Brain pericyte (primary cell): ENCODE measurements around the gene WDR64.

Experiments
- DNase-seq: peaks from one replicate; pipeline ENCODE4 v3.0.0-alpha.2; 2012; ENCODE audit warnings: low read depth, low spot score

Gene WDR64

DNA sequence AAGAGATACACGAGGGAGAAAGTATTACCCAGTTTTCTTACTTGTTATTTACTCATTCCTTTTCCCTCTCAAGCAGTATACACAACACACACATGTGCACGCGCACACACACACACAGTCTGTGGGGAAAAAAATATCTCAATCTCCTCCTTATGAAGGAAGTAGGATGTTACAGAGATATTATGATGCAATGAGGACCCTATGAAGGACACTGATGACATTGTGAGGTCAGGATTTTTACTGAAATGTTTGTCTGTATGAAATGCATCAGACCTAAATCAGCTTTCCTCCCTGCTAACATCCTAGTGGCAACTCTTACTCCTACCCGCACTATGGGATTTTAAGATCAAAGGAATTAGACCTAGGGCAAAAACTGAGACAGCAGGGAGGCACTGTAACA lies at the start of gene WDR64:
Gene WDR64, plus strand, starts transcription at position 270 of the 400 bp plus-strand sequence. CDS start 204 bp downstream, outside the sequence.
- no peak for DNase-seq

DNA sequence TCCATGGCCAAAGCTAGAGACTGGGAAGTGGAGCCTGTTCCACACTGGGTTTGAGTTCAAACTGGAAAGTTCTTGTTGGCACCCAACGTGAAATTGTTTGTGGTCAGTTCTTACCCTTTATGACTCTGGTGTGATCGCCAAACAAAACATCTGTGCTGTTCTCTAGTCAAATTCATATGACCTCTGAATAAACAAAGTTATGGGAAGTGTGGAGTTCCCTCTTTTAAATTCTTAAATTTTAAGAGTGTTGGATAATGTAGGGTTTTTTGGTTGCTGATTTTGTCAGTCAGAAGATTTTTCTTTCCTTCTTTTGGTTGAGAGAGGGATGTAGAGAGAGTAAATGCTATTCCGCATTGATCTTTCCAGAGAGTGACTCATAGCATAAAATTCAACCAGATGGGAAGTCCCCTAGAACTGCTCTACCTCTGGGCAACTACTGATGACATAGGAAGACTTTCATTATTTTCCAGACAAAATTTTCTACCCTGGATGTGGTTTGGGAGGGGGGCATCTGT lies 48.3 kb upstream of the WDR64 start:
- DNase-seq: peak; percentile 26

DNA sequence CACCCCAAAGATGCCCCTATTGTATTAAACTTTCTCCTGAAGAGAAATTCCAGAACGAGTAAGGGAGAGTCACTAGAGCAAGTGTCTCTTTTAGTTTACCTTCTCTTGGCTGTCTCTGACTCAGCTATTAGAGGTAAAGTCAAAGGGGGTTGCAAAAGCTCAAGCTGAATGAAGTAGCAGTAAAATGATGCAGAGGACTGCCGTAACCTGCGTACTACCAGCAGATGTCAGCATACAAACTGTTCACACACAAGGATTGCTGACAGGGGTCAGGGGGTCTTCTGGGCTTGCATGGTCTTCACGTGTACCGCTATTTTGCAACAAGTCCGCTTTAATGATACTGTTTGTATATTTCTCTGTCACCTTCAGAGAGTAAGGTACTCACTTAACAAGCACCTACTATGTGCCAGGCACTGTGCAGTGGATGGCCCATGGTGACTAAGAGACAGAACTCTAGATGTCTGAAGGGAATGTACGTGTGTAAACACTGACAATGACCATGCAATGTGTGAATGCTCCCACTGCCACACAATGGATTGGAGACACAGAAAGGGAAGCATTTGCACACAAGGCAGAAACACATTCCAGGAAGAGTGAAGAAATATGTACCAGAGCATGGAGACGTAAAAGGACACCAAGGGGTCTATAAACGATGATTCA lies 46.8 kb upstream of the WDR64 start:
- DNase-seq: no peak

DNA sequence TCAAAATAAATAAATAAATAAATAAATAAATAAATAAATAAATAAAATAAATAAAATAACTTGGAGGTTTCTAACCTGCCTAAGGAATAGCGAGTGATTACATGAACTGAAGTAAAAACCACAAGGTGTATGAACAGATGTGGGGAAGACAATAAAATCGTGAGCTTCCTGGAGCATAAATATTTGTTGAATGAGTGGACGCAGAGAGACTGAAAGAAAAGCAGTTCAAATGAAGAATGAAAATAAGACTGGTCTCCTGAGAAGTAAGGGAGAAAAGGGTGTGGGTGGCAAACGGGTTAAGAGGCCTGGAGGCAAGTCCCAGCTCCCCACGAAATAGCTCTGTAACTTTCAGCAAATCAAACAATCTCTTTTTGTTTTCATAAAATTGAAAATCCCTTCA lies 45.5 kb upstream of the WDR64 start:
- DNase-seq: no peak

DNA sequence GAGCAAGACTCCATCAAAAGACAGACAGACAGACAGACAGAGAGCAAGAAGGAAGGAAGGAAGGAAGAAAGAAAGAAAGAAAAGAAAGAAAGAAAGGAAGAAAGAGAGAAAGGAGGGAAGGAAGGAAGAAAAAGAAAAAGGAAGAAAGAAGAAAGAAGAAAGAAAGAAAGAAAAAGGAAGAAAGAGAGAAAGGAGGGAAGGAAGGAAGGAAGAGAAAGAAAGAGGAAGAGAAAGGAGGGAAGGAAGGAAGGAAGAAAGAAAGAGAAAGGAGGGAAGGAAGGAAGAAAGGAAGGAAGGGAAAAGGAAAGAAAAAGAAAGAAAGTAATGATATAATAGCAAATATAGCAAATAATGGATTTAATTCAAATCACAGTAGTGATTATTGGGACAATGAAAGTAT lies 44.6 kb upstream of the WDR64 start:
- DNase-seq: no peak

DNA sequence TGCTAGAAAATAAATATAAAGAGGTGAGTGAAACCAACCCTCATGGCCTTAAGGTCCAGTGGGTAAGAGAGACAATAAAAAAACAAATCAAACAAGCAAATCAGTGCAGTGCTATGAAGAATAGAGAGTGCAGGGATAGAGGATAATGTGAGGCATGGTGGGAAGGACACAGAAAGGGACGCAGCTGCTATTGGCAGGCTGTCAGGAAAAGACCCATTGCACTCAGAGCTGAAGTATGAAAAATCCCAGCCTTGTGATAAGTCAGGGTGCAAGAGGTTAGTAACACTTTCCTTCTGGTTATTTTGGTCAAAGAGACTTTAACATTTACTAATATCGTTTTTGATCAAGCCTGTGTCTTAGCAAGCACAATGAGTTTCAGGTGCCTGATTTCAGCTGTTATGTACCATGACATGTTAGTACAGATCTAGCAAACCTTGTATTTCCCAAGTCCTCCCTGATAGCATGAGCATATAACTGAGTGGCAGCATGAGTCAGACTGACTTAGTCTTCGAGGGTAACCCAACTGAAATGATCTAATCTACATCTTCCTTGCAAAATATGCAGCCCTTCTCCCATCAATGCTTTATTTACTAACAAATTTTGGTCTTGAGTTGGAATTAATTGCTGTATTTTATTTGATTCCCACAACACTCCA lies 43.6 kb upstream of the WDR64 start:
- DNase-seq: no peak

DNA sequence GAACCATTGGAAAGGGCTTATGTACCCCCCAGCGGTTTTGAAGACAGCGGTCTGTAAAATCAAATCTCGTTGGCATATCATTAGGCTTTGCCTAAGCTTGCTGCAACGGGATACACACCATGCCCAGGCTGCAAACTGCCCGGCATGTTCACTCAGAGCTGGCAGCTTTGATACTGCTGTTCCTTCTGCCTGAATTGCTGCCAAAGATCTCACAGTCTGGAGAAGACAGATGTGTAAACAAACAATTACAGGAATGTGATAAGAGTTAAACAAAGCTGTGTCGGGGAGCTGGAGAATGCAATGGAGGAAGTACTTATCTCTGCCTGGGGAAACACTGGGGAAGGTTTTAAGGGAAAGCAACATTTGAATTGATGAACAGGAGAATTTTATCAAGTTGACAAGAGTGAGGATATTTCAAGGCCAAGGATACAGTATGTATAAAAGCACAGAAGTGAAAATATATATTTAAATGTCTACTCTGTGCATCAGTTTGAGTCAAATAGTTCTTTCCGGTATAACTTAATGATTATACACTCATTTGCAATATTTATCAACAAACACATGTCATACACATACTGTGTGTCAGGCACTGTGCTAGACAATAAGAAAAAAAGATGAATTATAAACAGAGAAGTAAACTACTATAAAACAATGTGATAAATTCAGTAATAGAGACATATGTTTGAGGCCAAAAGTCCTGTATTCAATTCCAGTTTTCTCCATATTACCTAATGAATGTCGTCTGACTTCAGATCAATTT lies 41.8 kb upstream of the WDR64 start:
- DNase-seq: no peak

DNA sequence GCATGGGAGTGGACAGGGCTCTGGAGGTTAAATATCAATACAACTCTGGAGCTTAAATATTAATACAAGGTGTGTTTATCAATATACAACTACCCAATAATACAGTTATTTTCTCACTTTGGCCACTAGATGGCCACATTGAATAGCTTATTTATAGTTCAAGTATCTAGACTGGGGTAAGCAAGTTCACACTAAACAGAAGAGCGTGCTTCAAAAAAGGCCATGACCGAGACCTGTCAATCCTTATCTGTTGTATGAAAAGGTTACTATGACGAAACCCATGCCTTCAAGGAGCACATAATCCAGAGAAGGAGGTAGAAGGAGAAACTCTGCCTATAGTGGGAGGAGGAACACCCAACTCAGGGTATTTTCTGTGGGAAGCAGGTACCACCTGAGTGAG lies 41.0 kb upstream of the WDR64 start:
- DNase-seq: peak; percentile 25

DNA sequence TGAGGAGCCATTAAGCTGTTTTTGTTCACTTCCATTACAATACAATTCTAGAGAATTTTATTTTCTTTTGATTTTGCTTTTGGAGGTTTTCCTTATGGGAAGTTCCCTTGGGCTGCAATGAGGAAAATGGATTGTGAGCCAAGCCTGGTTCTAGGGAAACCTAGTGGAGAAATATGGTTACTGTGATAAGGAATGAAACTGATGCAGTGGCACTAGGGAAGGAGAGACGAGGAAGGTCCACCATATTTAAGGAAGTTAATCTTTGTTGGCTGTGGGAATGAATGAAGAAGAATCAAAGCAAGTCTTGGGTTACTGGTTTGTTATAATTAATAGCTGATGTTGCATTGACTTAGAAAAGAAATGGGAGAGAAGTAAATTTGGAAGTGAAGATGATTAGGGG lies 40.3 kb upstream of the WDR64 start:
- DNase-seq: no peak

DNA sequence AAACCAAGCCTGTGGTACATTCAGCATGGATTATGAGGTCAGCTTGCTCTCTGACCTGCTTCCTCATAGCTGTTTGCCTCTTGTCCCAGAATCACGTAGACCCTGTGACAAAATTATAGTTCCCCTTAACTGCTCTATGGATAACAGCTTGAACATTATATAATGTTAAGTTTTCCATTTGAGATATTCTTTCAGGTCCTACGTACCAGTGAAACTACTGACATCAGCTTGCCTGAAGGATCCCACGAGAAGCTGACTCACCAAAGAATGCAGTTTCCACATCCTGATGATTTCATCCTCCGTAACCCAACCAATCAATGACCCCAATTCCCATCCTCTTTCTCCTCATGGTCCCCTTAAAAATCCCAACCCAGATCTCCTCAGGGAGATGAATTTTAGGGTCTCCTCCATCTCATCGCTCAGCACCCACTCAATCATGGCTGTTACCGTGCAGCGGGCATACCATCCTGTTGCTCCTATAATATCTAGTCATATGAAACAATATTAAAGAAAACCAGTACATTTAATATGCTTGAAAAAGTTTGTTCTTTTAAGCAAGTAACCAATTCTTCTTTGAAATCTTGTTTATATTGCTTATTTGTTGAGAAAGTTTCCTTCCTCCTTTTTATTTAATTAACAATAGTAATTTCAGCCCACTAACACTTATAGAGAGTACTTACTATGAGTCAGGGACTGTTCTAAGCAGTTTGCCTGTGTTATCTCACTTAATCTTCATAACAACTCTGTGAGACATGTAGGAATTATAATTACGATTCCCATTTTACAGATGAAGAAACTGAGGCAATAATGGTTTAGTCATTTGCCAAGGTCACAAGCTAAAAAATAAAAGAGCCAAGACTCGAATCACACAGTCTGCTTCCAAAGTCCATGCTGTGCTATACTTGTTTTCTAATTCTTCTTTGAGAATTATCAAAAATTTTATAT lies 39.3 kb upstream of the WDR64 start:
- DNase-seq: peak; percentile 56

DNA sequence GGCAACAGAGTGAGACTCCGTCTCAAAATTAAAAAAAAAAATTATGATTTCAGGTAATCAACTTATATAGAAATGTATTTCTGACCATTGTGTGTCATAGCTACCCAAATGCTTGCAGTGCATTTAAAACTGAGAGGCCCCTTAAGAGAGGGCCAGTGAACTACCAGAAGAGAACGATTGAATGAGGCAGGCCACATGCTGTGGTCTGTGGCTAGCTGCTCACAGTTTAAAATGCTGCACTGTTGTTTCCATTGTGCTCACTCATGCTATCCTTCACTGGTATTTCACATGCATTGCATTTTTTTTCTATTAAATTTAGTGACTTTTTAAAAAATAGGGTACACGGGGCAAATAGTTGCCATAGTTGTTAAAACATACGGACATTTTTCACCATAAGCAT lies 37.9 kb upstream of the WDR64 start:
- no peak for DNase-seq

DNA sequence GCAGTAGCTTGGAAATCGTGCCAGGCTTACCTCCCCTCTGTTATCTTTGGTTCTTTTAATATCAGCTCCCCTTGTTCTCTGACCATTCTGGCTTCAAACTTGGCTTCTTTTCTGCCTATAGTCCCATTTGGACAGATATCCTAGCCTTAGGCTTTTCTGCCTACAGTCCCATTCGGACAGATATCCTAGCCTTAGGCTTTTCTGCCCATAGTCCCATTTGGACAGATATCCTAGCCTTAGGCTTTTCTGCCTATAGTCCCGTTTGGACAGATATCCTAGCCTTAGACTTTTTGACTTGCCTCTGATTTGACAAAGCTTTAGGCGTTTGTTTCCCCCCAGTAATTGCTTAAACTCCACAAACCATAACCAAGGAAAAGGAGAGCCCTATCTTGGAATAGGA lies 37.5 kb upstream of the WDR64 start:
- DNase-seq: no peak

DNA sequence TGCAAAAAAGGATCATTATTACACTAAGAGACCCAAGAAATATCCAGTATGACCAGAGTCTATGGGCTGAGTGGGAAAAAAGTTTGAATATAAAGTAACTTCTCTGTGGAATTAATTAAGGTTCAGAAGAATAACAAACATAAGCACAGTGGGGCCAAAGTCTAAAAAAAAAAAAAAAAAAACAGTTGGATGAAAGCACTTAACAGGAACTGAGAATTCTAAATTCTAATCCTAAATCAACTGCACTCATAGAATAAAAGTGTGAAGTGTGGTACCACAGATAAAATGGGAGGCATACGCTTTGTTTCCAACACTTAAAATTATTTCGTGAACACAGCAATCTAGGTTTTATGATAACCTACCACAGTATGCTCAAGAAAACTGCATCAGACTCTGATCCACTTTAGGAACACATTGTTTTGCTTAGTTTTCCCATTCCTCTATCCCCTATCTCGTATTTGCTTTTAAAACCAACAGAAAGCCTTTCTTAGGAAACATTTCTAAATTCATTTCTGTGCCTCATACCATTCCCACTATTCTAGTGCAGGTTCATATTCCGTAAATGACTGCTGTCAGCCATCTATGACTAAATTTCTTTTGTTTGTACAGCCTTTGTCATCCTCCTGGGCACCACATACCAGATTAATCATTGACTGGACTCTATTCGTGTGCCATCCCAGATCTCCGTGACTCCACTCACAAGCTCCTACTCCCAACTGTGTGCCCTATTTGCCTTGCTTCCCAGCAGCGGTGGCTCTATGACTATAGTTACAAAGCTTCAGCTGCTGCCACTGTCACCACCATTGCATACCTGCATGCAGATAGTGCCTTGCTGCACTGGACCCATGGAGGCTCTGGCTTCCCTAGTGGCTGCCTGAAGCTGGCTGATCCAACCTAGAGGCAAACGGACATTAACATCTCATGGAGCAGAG lies 36.8 kb upstream of the WDR64 start:
- no peak for DNase-seq

DNA sequence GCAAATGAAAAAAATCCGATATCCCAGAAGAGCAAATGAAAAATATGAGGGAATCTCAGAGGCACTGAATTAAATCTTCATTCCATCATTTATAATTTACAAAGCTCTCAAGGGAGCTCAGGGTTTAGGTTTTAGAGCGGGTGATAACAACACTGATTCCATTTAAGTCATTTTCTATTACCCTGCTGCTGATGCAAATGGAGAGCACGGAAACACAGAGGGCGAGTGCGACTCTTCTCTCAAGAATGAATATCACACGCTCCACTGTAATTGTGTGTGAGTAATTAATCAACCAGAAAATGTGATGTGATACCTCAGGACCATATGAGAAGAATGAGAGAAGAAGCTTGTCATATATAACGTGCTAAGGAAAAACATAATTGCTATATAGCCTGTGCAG lies 34.7 kb upstream of the WDR64 start:
- DNase-seq: no peak

DNA sequence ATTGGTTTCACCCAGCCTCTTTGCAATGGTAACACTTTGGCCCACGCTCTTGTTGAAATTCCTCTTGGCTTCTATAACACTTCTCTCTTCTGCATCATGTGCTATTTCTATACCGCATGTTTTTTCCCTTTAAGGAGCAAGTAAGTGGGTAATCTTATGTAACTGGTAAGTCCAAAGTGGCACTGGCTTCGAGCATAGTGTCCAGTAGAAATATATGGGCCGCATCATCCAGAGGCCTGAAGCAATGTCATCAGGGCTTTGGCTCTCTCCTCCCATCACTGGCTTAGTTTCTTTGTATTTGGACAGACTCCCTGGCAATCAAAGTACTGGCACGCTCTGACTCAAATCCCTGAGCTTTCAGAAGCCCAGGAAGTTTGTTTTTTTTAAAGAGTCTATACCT lies 29.4 kb upstream of the WDR64 start:
- no peak for DNase-seq

DNA sequence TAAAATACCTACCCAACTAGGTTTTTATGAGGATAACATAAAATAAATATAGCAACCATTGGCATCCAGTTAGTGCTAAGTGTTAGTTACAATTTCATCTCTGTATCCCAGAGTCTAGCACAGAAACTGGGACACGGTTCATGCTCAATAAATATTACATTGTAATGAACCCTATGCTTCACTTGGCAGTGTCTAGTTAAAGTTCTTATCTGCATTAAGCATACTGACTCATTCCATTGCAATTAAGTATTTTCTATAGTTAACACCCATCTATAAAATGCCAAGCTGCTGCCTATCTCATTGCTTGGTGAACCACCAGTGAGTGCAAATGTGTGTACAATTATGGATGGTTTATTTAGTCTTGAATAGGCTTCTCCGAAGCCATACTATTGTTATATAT lies 27.1 kb upstream of the WDR64 start:
- no peak for DNase-seq

DNA sequence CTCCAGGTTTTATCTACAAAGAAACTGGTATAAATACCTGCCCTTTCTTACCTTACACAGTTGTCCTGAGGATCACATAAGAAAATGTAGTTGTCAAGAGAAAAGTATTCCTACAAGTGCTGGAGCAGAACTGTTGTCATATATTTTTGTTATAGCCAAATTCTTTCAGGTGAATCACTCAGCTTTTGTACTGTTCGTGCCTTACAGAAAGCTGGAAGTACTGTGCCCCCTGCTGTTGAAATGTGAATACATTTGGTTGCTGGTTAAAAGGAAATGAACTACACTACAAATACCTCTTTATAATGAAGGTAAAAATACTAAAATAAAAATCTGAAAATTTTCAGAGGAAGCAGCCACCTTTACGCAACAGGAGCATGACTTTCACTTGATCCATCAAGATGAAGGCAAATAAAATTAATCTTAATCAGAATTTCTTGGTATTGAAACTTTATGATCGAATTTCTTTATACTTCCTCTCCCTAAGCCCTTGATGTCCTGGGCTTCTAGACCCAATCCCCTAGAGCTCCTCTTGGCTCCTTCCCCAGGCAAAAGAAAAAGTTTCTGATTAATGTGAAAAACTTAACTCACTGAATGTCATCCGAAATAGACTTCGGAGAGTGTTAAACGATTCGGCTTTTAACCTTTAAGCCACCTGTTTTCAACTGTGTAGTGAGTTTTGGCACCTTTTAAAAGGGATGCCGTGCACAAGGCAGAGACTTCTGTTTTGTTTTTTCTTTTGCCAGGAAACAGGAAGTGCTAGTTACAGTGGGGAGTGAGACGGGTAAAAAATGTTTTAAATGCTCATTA lies 24.4 kb upstream of the WDR64 start:
- no peak for DNase-seq

DNA sequence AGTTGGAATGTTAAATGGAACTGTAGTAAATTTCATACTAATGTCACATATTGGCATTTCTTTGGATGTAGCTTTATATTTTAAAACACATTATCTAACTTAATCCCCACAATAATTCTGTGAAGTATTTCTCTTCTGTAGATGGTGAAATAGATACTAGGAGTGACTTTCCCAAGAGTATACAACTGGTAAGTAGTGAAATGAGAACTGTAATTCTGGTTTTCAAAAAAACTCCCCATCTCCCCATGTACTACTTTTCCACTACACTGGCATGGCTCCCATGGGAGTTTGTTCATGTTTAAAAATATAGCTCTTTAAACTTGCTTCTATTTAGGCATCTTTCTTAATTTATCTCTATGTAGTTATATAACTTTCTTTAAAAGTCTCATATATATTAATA lies 22.1 kb upstream of the WDR64 start:
- no peak for DNase-seq

DNA sequence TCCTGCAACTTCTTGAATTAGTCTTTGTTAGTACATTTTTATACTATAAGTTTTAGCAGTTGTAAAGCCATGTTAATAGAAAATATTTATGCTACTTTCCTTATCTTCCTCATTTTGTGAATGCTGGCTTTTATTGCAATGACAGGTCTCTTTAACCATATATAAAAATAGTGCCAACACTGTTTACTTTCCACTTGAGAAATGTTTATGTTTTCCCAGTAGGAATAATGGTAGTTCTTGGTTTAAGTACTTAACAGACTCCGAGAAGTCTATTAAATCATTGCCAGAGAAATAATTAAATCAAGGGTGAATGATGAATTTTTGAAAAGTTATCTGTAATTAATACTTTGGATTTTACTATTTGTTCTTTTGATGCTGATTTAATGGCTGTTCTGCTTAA lies 21.6 kb upstream of the WDR64 start:
- no peak for DNase-seq

DNA sequence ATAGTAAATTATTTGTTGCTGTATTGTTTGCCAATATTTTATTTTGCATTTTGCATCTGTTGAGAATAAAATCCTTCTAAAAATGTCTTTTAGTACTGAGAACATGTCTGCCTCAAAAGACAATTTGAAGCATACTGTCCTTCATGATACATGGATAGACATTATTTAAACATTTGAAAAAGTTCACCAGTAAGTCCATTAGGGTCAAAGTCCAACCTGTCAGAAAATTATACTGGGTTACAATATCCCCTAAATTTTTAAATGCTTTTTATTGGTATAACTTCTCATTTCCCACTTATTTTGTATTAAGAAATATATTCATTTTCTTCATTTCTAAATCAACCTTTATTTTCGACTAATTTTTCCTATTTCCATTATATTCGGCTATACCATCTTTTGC lies 21.2 kb upstream of the WDR64 start:
- DNase-seq: no peak
